Myocyte (in vitro differentiated cells): ENCODE measurements around the gene ERVMER34-1. TPM values are rescaled to one million over a fixed set of nuclear protein-coding genes. Genes with fewer than 3 reads are reported as not detected.

Experiments
- DNase-seq: peaks from one replicate; pipeline ENCODE4 v3.0.0-alpha.2; 2012; ENCODE audit warnings: low read depth
- total RNA-seq: library from RNA; depleted of rRNA; stranded (reverse); fragments of >200 nt; gene quantifications from 2 replicates; pipeline ENCODE4 v1.2.3, GENCODE V29; 2014

ERVMER34-1 gene
- total RNA-seq, 1 donor from 2014 or later: 0.13 TPM

GRCh38 chr4:52721968-52722815 lies 29.0 kb downstream of the ERVMER34-1 start:
- DNase-seq: peak; percentile 97

- DNase-seq: peak; percentile 4
Observed at GRCh38 chr4:52718123-52718522, 33.1 kb downstream of the ERVMER34-1 start.

GRCh38 chr4:52716364-52717151 lies 34.7 kb downstream of the ERVMER34-1 start:
- no peak for DNase-seq

- no peak for DNase-seq
Observed at GRCh38 chr4:52715914-52716313, 35.3 kb downstream of the ERVMER34-1 start.

DNA sequence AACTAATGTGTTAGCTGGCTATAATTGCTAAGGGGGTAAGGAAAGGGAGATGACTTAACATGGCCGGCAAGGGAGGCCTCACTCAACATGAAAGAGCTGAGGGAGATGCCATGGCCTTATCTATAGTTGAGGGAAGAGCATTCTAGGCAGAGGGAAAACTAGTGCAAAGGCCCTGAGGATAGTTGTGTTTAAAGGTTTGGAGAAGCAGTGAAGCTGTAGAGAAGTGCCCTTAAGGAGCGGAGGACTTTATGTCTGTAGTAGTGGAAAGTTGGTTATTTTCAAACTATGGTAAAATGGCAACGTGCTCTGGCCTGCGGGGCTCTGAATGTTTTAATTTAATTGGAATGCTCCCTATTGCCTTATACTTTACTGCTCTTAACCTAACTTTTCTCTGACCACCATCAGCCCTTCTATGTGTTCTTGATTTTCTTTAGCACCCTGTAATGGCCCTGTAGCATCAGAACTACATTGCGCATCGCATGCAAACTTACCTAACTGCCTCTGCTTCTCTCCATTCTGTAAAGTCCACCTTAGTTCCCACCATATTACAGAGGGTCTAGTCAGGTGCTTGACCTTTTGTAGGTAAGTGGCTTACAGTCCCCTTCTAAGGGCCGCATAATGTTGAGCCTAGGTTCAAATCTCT lies 35.8 kb downstream of the ERVMER34-1 start:
- DNase-seq: no peak

GRCh38 chr4:52714597-52715254 lies 36.5 kb downstream of the ERVMER34-1 start:
- no peak for DNase-seq

DNA sequence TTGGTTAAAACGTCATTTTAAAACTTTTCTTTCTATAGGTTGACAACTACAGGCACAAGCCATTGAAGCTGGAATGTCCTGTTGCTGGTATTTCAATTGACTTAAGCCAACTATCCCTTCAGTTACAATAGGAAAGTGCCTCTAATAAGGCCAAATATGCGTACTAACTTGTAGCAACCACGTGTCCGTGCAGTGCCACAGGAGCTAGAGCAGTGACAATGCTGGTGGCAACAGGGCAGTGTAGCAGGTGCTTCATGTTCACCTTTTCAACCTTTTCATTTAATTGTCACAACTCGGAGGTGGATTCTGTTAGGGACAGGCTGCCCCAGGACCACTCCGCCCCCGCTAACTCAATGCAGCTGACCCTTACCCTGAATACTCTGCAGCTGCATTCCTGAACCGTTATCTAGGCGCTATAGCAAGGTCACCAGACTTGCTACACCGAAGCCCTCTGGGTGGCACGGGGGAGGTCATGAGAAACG lies 37.7 kb downstream of the ERVMER34-1 start:
- no peak for DNase-seq

GRCh38 chr4:52712251-52713130 lies 38.7 kb downstream of the ERVMER34-1 start:
- peak; percentile 98 for DNase-seq

DNA sequence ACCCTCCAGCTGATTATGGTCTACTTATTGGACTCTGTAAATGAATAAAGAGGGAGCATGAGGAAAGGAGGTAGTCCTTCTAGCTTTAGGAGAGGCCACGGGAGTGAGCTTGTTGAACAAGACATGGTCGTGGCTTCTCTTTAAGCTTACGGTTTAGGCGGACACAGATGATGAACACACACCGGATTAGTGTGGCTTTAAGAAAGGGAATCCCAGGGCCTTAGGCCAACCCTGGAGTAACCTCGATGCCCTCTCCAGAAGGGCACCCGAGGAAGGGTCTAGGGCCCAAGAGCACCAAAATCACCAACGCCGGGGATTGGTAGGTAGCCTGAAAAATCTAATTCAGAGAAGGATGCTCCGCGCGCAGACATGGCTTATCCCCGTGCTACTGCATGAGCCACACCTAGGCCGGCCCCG lies 39.4 kb downstream of the ERVMER34-1 start:
- DNase-seq: no peak

DNA sequence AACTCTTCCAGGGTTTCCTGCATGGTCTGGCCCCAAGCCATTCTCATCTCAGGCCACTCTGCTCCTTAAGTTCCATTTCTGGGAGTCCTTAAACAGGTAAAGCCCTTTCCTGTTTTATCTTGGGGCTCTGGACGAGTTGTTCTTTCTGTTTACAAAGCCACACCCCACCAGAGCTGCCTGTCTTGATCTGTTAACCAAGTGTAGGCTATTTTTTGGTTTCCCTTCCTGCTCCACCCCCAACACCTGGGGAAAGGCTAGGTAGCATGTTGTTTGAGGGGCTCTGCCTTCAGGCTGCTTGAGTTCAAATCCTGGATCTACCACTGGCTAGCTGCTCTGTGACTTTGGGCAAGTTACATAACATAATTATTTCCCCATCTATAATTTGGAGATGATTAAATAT lies 40.0 kb downstream of the ERVMER34-1 start:
- DNase-seq: no peak

GRCh38 chr4:52709155-52709554 lies 42.1 kb downstream of the ERVMER34-1 start:
- no peak for DNase-seq

DNA sequence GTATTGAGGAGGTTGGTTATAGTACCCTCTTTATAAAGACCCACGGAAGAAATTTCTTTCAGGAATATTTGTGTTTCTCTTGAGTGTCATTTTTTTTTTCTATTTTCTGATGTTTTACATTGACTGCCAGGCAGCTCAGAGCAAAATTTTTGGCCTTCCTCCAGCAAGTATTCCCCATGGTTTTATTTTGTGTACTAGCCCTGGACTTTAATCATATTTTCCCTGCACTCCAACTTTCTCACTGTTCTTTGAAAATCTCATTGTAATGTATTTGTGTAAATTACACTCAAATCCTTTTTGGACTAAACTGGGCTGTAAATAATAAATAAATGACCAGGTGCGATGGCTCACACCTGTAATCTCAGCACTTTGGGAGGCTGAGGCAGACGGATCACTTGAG lies 46.6 kb downstream of the ERVMER34-1 start:
- peak; percentile 32 for DNase-seq

- DNase-seq: peak; percentile 8
Observed at GRCh38 chr4:52704133-52704532, 47.1 kb downstream of the ERVMER34-1 start.

- DNase-seq: no peak
Observed at GRCh38 chr4:52701207-52701606, 50.0 kb downstream of the ERVMER34-1 start.

DNA sequence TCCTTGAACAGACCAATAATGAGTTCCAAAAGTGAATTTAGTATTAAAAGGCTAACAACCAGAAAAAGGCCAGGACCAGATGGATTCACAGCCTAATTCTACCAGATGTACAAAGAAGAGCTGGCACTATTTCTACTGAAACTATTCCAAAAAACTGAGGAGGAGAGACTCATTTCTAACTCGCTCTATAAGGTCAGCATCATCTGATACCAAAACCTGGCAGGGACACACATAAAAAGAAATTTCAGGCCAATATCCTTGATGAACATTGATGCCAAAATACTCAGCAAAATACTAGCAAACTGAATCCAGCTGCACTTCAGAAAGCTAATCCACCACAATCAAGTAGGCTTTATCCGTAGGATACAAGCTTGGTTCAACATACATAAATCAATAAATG lies 56.3 kb downstream of the ERVMER34-1 start:
- DNase-seq: no peak

- no peak for DNase-seq
Observed at GRCh38 chr4:52693492-52693891, 57.7 kb downstream of the ERVMER34-1 start.
